C4-2B (cell line): ENCODE measurements around the gene TMEM178B.

Experiments
- H3K27ac ChIP-seq: fragments of 450-650 bp; 2 replicates; pipeline ENCODE4 v1.5.1; 2017
- CTCF ChIP-seq: fragments of 450-650 bp; conservative IDR thresholded peaks from 2 replicates; pipeline ENCODE4 v1.5.1; 2017; ENCODE audit warnings: mild to moderate bottlenecking
- ZFX ChIP-seq: fragments of 450-650 bp; IDR thresholded peaks from 2 replicates; pipeline ENCODE4 v1.6.1; 2017

Gene TMEM178B

GRCh38 chr7:141456711-141457110 lies 382.8 kb downstream of the TMEM178B start:
- no peak overlapping the region for H3K27ac ChIP-seq
- no peak for TF ChIP-seq ZFX
- no peak for TF ChIP-seq CTCF

- TF ChIP-seq CTCF = no peak
- no peak for TF ChIP-seq ZFX
- no peak overlapping the region for H3K27ac ChIP-seq
These were observed 387.2 kb downstream of the TMEM178B start for GRCh38 chr7:141460781-141461715.

DNA sequence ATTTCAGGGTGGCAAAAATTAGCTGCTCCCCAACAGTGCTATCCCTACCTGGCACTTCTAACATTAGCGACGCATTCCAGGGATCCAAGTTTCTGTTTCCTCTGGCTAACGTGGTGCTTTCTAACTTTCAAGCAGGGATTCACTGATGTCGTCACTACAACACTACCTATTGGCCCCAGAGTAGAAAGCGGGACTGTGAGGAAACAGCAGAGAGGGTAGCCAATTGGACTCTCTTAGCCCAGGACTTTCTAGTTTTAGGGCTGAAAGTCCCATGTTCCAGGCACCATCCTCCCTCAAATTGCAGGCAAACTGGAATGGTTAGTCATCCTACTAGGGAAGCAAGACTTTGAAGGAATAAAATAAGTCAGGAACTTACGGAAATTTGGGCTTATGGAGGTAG lies 388.1 kb downstream of the TMEM178B start:
- no peak overlapping the region for H3K27ac ChIP-seq
- no peak for TF ChIP-seq ZFX
- no peak for TF ChIP-seq CTCF

GRCh38 chr7:141462958-141463357 lies 389.1 kb downstream of the TMEM178B start:
- no peak for TF ChIP-seq ZFX
- H3K27ac ChIP-seq = no peak overlapping the region

GRCh38 chr7:141463986-141464385 lies 390.1 kb downstream of the TMEM178B start:
- no peak overlapping the region for H3K27ac ChIP-seq
- TF ChIP-seq ZFX (no peak), CTCF (no peak)

DNA sequence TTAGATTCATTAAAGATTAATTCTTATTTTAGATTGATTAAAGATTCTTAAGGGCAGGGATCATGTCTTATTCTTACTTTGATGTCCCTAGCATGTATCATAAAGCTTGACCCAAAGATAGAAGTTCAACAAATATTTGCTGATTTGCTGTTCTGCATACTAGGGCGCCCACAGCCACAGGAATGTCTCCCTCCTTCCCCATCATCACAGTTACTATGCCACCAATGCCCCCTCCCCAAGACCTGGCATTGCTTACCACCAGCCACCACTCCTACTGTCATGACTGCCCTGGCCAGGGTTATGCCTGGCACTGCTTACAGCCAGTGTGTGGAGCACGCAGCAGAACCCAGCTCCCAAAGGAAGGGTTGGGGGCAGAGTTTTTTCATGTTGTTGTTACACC lies 390.7 kb downstream of the TMEM178B start:
- TF ChIP-seq ZFX (no peak), CTCF (no peak)
- H3K27ac ChIP-seq = no peak overlapping the region

- H3K27ac ChIP-seq = no peak overlapping the region
- TF ChIP-seq CTCF (no peak), ZFX (no peak)
These were observed 392.5 kb downstream of the TMEM178B start for GRCh38 chr7:141466151-141466904.
